ENCODE data around the gene LSMEM2. TPM values are rescaled to one million over a fixed set of nuclear protein-coding genes. Genes with fewer than 3 reads are reported as not detected.
"Not testable (repeated sequence)": the region's sequence is repeated elsewhere in the genome, so short reads cannot be mapped to it uniquely, and the experiment has no call there.

The LSMEM2 gene
- total RNA-seq, 4 donors from 2014 or later, result 0.90 to 1.5 TPM; not detected in 2

- Histone ChIP-seq H3K27me3 (no peaks in the 10 kb centered on the region), H3K27ac (peak overlapping the region; percentile 97 to 99), H3K36me3 (no peaks in the 10 kb centered on the region), H3K4me3 (peak overlapping the region; percentile 48 to 51), H3K9me3 (no peaks in the 10 kb centered on the region), H3K4me1 (peaks cover 7 to 28% of the 10 kb centered on the region in 2 donors)
- intact Hi-C loops (cut with DNase I; ENCODE audit: low total_unique reads), result no loop called here
- DNase-seq, result no peak
- TF ChIP-seq, protein P1, sequence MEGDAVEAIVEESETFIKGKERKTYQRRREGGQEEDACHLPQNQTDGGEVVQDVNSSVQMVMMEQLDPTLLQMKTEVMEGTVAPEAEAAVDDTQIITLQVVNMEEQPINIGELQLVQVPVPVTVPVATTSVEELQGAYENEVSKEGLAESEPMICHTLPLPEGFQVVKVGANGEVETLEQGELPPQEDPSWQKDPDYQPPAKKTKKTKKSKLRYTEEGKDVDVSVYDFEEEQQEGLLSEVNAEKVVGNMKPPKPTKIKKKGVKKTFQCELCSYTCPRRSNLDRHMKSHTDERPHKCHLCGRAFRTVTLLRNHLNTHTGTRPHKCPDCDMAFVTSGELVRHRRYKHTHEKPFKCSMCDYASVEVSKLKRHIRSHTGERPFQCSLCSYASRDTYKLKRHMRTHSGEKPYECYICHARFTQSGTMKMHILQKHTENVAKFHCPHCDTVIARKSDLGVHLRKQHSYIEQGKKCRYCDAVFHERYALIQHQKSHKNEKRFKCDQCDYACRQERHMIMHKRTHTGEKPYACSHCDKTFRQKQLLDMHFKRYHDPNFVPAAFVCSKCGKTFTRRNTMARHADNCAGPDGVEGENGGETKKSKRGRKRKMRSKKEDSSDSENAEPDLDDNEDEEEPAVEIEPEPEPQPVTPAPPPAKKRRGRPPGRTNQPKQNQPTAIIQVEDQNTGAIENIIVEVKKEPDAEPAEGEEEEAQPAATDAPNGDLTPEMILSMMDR (IDR thresholded peaks at IDR 0.05), result no peak
- TF ChIP-seq POLR2A (IDR thresholded peaks at IDR 0.05), result no peak
Observed at GRCh38 chr3:50260942-50261441, 17.9 kb upstream of the LSMEM2 start.

DNA sequence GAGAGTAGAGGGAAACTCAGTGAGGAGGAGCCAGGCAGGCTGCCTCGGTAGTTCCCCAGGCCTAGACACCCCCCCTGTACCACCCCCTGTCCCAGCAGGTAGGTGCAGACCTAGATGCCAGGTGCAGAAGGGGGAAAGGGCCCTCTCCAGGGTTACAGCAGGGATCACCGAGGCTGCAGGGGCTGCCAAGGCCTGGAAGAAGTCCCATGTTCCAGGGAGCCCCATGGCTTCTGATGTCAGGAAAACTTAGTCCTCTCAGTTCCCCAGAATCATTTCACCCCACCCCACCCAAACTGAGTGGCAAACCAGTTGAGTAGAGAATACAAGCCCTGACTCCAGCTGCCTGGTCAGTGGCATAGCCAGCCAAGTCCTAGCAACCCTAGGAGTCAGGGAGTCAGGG, 17.4 kb upstream of the LSMEM2 start:
- Histone ChIP-seq H3K4me1 (peaks cover 9 to 33% of the 10 kb centered on the region in 2 donors), H3K36me3 (no peaks in the 10 kb centered on the region), H3K4me3 (no peak overlapping the region), H3K27me3 (no peaks in the 10 kb centered on the region), H3K9me3 (no peaks in the 10 kb centered on the region), H3K27ac (peak overlapping the region; percentile 97 to 99)
- TF ChIP-seq, protein P1 (IDR thresholded peaks at IDR 0.05), result no peak
- intact Hi-C loops (cut with DNase I; ENCODE audit: low total_unique reads), result no loop called here
- DNase-seq, result no peak

DNA sequence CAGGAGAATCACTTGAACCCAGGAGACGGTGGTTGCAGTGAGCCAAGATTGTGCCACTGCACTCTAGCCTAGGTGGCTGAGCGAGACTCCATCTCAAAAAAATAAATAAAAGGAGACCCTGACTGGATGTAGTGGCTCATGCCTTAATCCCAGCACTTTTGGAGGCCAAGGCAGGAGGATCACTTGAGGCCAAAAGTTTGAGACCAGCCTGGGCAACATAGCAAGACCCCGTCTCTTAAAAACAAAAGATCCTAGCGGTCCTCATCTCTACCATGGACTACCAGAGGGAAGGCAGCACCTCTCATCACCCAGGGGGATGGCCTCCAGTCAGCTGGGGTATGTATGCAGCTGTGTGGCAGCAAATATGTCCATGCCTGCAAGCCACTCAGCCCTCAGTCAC, 16.7 kb upstream of the LSMEM2 start:
- H3K4me3 ChIP-seq; DNase-seq; H3K27me3 ChIP-seq; H3K9me3 ChIP-seq; intact Hi-C loops (cut with DNase I; ENCODE audit: low total_unique reads); H3K36me3 ChIP-seq: not testable (repeated sequence)
- Histone ChIP-seq H3K4me1 (peaks cover 9 to 34% of the 10 kb centered on the region in 2 donors), H3K27ac (peak overlapping the region; percentile 97 to 99)

- Histone ChIP-seq H3K4me3 (no peak overlapping the region), H3K9me3 (no peaks in the 10 kb centered on the region), H3K27ac (peak overlapping the region; percentile 97 to 99), H3K4me1 (peaks cover 9 to 34% of the 10 kb centered on the region in 2 donors), H3K27me3 (no peaks in the 10 kb centered on the region), H3K36me3 (no peaks in the 10 kb centered on the region)
- intact Hi-C loops (cut with DNase I; ENCODE audit: low total_unique reads), result no loop called here
- no peak for TF ChIP-seq POLR2A (IDR thresholded peaks at IDR 0.05)
- TF ChIP-seq, protein P1 (IDR thresholded peaks at IDR 0.05), result no peak
- DNase-seq, result no peak
Observed at GRCh38 chr3:50262778-50263177, 16.1 kb upstream of the LSMEM2 start.

- no peak for DNase-seq
- Histone ChIP-seq H3K4me1 (peaks cover 9 to 40% of the 10 kb centered on the region in 2 donors), H3K36me3 (no peaks in the 10 kb centered on the region), H3K4me3 (no peak overlapping the region), H3K27me3 (no peaks in the 10 kb centered on the region), H3K27ac (peak overlapping the region; percentile 97 to 99), H3K9me3 (no peaks in the 10 kb centered on the region)
- TF ChIP-seq POLR2A (IDR thresholded peaks at IDR 0.05), result no peak
- TF ChIP-seq, protein P1 (IDR thresholded peaks at IDR 0.05), result no peak
- intact Hi-C loops (cut with DNase I; ENCODE audit: low total_unique reads), result no loop called here
Observed at GRCh38 chr3:50263478-50264382, 15.2 kb upstream of the LSMEM2 start.

All from uterus (tissue), 4 donors.